PC-9 (cell line): ENCODE measurements around the gene RIPK4. TPM values are rescaled to one million over a fixed set of nuclear protein-coding genes. Genes with fewer than 3 reads are reported as not detected.

Experiments used
- BruUV-seq: library from RNA; stranded (reverse); fragments of 400-500 nt; replicated peaks from 2 replicates; lab custom pipeline; 2021; lab: Mats Ljungman, UMichigan
- CTCF ChIA-PET: fragments of 300-600 bp; sonication (Branson Sonifier 250); formaldehyde crosslinking; loops from one replicate; lab custom pipeline; 2022; ENCODE audit warnings: antibody characterized with exemption; lab: Charles Lee
- POLR2A ChIA-PET: fragments of 300-600 bp; sonication (Branson Sonifier 250); formaldehyde crosslinking; loops from one replicate; lab custom pipeline; 2022; ENCODE audit warnings: antibody characterized with exemption; ENCODE audit not compliant: unreplicated experiment; lab: Charles Lee
- DNase-seq, 2 experiments: peaks; one replicate each; pipeline versions ENCODE4 v3.0.0 to v3.0.0-alpha.2; 2015 to 2022; ENCODE audit warnings: mixed read lengths in 1 of 2
- H2AFZ ChIP-seq: fragments of 200-600 bp; sonication (generic); 2 replicates; pipeline ENCODE4 v1.8.1; 2017; ENCODE audit warnings: antibody characterized with exemption
- H3F3A ChIP-seq: fragments of 200-600 bp; sonication (generic); 2 replicates; pipeline ENCODE4 v1.8.1; 2017; ENCODE audit warnings: antibody characterized with exemption, mild to moderate bottlenecking, low read depth; ENCODE audit not compliant: insufficient read depth
- H3K27ac ChIP-seq: fragments of 200-600 bp; sonication (generic); 2 replicates; pipeline ENCODE4 v1.6.1; 2016; ENCODE audit warnings: mixed run types
- H3K27me3 ChIP-seq: fragments of 200-600 bp; sonication (generic); 2 replicates; pipeline ENCODE4 v1.6.1; 2016; ENCODE audit warnings: low read depth, mixed run types; ENCODE audit not compliant: insufficient read depth
- H3K36me3 ChIP-seq: fragments of 200-600 bp; sonication (generic); 2 replicates; pipeline ENCODE4 v1.6.1; 2016; ENCODE audit warnings: low read depth, mixed run types
- H3K4me1 ChIP-seq: fragments of 200-600 bp; sonication (generic); replicated peaks from 2 replicates; pipeline ENCODE4 v1.6.1; 2016; ENCODE audit warnings: mixed run types; ENCODE audit not compliant: insufficient read depth
- H3K4me2 ChIP-seq: fragments of 200-600 bp; sonication (generic); 2 replicates; pipeline ENCODE4 v1.6.1; 2017; ENCODE audit warnings: mixed run types
- H3K4me3 ChIP-seq: fragments of 200-600 bp; sonication (generic); 2 replicates; pipeline ENCODE4 v1.6.1; 2016; ENCODE audit warnings: mixed run types
- H3K79me2 ChIP-seq: fragments of 200-600 bp; sonication (generic); 2 replicates; pipeline ENCODE4 v1.6.1; 2017; ENCODE audit warnings: low read depth, mixed run types
- H3K9me2 ChIP-seq: fragments of 200-600 bp; sonication (generic); 2 replicates; pipeline ENCODE4 v1.8.1; 2017; ENCODE audit warnings: mild to moderate bottlenecking; ENCODE audit not compliant: insufficient read depth
- H3K9me3 ChIP-seq: fragments of 200-600 bp; sonication (generic); 2 replicates; pipeline ENCODE4 v1.8.1; 2016; ENCODE audit warnings: low read depth; ENCODE audit not compliant: insufficient read depth
- H4K20me1 ChIP-seq: fragments of 200-600 bp; sonication (generic); 2 replicates; pipeline ENCODE4 v1.8.1; 2017; ENCODE audit not compliant: insufficient read depth
- CTCF ChIP-seq: fragments of 200-600 bp; sonication (generic); conservative IDR thresholded peaks from 2 replicates; pipeline ENCODE4 v1.6.1; 2017; ENCODE audit warnings: mixed run types, antibody characterized with exemption, mild to moderate bottlenecking, moderate library complexity
- EZH2 ChIP-seq: fragments of 200-600 bp; sonication (generic); IDR thresholded peaks from 2 replicates; pipeline ENCODE4 v1.8.0; 2017; ENCODE audit warnings: antibody characterized with exemption, low read depth
- intact Hi-C: fragments of 100-400 bp; cut with micrococcal nuclease; formaldehyde crosslinking; loops from one replicate; pipeline ENCODE4 v1.10.0; 2022; ENCODE audit not compliant: unreplicated experiment
- total RNA-seq: library from RNA; stranded (reverse); gene quantifications from 2 replicates; pipeline ENCODE4 v1.2.3, GENCODE V29; 2021

RIPK4 gene
- total RNA-seq, 1 experiment from 2014 or later: 30.1 TPM

- Histone ChIP-seq H3K4me1 (peaks cover 79% of the 10 kb centered on the region), H3K9me3 (no peaks in the 10 kb centered on the region; the same call in 1 of the 2 replicates), H4K20me1 (no peaks in the 10 kb centered on the region), H3K9me2 (no peaks in the 10 kb centered on the region), H3K36me3 (no peaks in the 10 kb centered on the region), H3F3A (peaks cover 42% of the 10 kb centered on the region), H3K79me2 (peaks cover 3% of the 10 kb centered on the region; the same call in 1 of the 2 replicates), H3K4me3 (no peak overlapping the region), H3K27ac (peak overlapping the region; percentile 93), H2AFZ (no peak overlapping the region), H3K4me2 (peak overlapping the region; percentile 65), H3K27me3 (no peaks in the 10 kb centered on the region)
- TF ChIP-seq CTCF (no peak), EZH2 (no peak)
- POLR2A ChIA-PET: interaction anchor here (0.5 to 1.2 kb wide), 3 partner anchors 55 to 75 kb away, joined by 4 to 12 read pairs (median 12); no protein-coding TSS in a partner anchor
- BruUV-seq: no TSS peak
- intact Hi-C loops: loop anchor here (1.0 to 2.0 kb wide), 5 partner anchors 9 to 72 kb away; no protein-coding TSS in a partner anchor
- CTCF ChIA-PET: no interaction called here
- peak in 1 of 2 experiments; percentile 80 for DNase-seq
Measured at GRCh38 chr21:41706678-41707077, 60.2 kb downstream of the RIPK4 start.

- no TSS peak for BruUV-seq
- Histone ChIP-seq H3K4me3 (no peak overlapping the region), H2AFZ (no peak overlapping the region), H3K79me2 (peaks cover 3% of the 10 kb centered on the region; the same call in 1 of the 2 replicates), H3F3A (peaks cover 42% of the 10 kb centered on the region), H4K20me1 (no peaks in the 10 kb centered on the region), H3K36me3 (no peaks in the 10 kb centered on the region), H3K27ac (peak overlapping the region; percentile 93), H3K9me2 (no peaks in the 10 kb centered on the region), H3K4me1 (peaks cover 79% of the 10 kb centered on the region), H3K4me2 (peak overlapping the region; percentile 65), H3K27me3 (no peaks in the 10 kb centered on the region), H3K9me3 (no peaks in the 10 kb centered on the region; the same call in 1 of the 2 replicates)
- DNase-seq: no peak
- intact Hi-C loops: loop anchor here (2.0 kb wide), 1 partner anchor 71 kb away; no protein-coding TSS in a partner anchor
- ChIA-PET POLR2A (interaction anchor here (0.6 to 1.2 kb wide), 2 partner anchors 55 to 65 kb away, joined by 3 to 12 read pairs; no protein-coding TSS in a partner anchor), CTCF (no interaction called here)
- TF ChIP-seq CTCF (no peak), EZH2 (no peak)
Measured at GRCh38 chr21:41706263-41706639, 60.6 kb downstream of the RIPK4 start.

- no TSS peak for BruUV-seq
- Histone ChIP-seq H3K79me2 (peaks cover 3% of the 10 kb centered on the region; the same call in 1 of the 2 replicates), H3K4me2 (peak overlapping the region; percentile 65), H3K9me3 (no peaks in the 10 kb centered on the region; the same call in 1 of the 2 replicates), H3K4me1 (peaks cover 79% of the 10 kb centered on the region), H3K36me3 (no peaks in the 10 kb centered on the region), H4K20me1 (no peaks in the 10 kb centered on the region), H3K9me2 (no peaks in the 10 kb centered on the region), H3K4me3 (no peak overlapping the region), H3K27ac (peak overlapping the region; percentile 93), H2AFZ (no peak overlapping the region), H3F3A (peaks cover 42% of the 10 kb centered on the region), H3K27me3 (no peaks in the 10 kb centered on the region)
- no peak for DNase-seq
- TF ChIP-seq CTCF (no peak), EZH2 (no peak)
- CTCF ChIA-PET: no interaction called here
- POLR2A ChIA-PET: interaction anchor here (0.6 to 1.2 kb wide), 2 partner anchors 56 to 65 kb away, joined by 3 to 12 read pairs; no protein-coding TSS in a partner anchor
- intact Hi-C loops: loop anchor here (2.0 kb wide), 1 partner anchor 71 kb away; no protein-coding TSS in a partner anchor
Measured at GRCh38 chr21:41705546-41706262, 61.1 kb downstream of the RIPK4 start.
